GM10248 (cell line): ENCODE data around the gene BCL2L12.
"Not testable (repeated sequence)": the region's sequence is repeated elsewhere in the genome, so short reads cannot be mapped to it uniquely, and the experiment has no call there.

Experiments
- CTCF ChIA-PET: fragments of 300-600 bp; sonication (Branson Sonifier 250); formaldehyde crosslinking; extraction: SDS; loops from one replicate; lab custom pipeline; 2021; ENCODE audit warnings: antibody characterized with exemption; lab: Yijun Ruan, JAX
- POLR2A ChIA-PET: fragments of 350-650 bp; sonication (Branson Sonifier 250); formaldehyde crosslinking; extraction: SDS; loops from one replicate; lab custom pipeline; 2020; ENCODE audit warnings: antibody characterized with exemption; lab: Yijun Ruan, JAX
- DNase-seq: peaks from one replicate; pipeline ENCODE4 v3.0.0; 2012; ENCODE audit errors: extremely low spot score
- TF ChIP-seq, protein P1 (sequence below): IDR thresholded peaks from 2 replicates; pipeline ENCODE4 v1.5.1; 2012; ENCODE audit warnings: mild to moderate bottlenecking, low read depth; ENCODE audit errors: extremely low read depth, missing control alignments, control extremely low read depth

BCL2L12 gene

DNA sequence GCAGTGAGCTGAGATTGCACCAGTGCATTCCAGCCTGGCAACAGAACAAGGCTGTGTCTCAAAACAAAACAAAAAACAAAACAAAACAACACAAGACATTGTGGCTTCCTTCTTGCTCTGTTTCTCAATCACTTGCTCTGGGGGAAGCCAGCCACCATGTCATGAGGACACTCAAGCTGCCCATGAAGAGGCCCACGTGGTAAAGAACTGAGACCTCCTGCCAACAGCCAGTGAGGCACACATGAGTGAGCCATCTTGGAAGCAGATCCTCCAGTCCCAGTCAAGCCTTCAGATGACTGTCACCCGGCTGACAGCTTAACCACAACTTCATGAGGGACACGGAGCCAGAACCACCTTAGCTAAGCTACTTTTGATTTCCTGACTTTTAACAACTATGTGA, 50.4 kb downstream of the BCL2L12 start:
- POLR2A ChIA-PET: no interaction called here
- no peak for DNase-seq
- CTCF ChIA-PET: interaction anchor here (2.2 to 2.5 kb wide), 3 partner anchors 13 to 16 kb away, joined by 5 to 7 read pairs (median 7); no protein-coding TSS in a partner anchor
- TF ChIP-seq, protein P1, sequence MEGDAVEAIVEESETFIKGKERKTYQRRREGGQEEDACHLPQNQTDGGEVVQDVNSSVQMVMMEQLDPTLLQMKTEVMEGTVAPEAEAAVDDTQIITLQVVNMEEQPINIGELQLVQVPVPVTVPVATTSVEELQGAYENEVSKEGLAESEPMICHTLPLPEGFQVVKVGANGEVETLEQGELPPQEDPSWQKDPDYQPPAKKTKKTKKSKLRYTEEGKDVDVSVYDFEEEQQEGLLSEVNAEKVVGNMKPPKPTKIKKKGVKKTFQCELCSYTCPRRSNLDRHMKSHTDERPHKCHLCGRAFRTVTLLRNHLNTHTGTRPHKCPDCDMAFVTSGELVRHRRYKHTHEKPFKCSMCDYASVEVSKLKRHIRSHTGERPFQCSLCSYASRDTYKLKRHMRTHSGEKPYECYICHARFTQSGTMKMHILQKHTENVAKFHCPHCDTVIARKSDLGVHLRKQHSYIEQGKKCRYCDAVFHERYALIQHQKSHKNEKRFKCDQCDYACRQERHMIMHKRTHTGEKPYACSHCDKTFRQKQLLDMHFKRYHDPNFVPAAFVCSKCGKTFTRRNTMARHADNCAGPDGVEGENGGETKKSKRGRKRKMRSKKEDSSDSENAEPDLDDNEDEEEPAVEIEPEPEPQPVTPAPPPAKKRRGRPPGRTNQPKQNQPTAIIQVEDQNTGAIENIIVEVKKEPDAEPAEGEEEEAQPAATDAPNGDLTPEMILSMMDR: no peak

DNA sequence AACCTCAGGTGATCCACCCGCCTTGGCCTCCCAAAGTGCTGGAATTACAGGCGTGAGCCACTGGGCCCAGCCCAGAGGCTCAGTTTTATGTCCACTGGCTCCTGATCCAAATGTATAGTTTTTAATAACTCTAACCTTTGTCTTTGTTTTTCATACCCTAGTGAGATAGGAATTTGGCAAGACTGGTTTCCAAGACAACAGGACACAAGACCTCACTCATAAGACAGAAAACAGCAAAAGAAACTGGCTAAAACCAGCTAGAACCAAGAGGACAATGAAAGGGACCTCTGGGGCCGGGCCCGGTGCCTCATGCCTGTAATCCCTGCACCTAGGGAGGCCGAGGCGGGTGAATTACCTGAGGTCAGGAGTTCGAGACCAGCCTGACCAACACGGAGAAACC, 52.8 kb downstream of the BCL2L12 start:
- no peak for DNase-seq
- POLR2A ChIA-PET: no interaction called here
- CTCF ChIA-PET: interaction anchor here (1.0 to 2.4 kb wide), 4 partner anchors 12 to 17 kb away, joined by 3 to 5 read pairs (median 4); no protein-coding TSS in a partner anchor
- TF ChIP-seq, protein P1: no peak

DNA sequence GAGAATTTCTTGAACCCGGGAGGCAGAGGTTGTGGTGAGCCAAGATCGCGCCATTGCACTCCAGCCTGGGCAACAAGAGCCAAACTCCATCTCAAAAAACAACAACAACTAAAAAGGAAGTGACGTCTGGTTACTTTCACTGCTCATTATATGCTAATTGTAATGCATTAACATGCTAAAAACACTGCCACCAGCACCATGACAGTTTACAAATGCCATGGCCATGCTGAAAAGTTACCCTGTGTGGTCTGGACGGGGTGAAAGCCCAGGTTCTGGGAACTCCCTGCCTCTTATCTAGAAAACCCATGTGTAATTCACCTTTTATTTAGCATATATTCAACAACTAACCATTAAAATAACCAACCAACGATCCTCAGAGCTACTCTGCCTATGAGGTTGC, 53.3 kb downstream of the BCL2L12 start:
- TF ChIP-seq, protein P1: no peak
- no peak for DNase-seq
- CTCF ChIA-PET: interaction anchor here (1.0 to 1.2 kb wide), 2 partner anchors 16 kb away, joined by 3 to 4 read pairs; no protein-coding TSS in a partner anchor
- POLR2A ChIA-PET: no interaction called here

DNA sequence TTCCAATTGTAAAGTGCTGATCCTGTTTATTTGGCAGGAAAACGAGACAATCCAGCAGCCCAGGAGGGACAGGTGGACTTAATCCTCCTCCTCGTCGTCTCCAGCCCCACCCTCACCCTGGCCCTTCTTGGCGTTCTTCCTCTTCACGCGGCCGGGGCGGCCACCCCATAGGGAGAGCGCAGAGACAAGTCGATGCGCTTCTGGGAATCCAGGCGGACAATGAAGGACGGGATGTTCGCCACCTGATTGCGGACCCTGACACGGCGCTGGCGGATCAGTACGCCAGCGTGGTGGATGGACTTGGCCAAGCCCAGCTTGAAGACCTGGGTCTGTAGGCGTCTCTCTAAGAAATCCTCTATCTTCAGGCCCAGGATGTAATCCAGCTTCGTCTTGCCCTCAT, 53.7 kb downstream of the BCL2L12 start:
- ChIA-PET CTCF (interaction anchor here (1.0 to 1.2 kb wide), 2 partner anchors 16 to 17 kb away, joined by 3 to 4 read pairs; no protein-coding TSS in a partner anchor), POLR2A (interaction anchor here (0.6 kb wide), 1 partner anchor 139 kb away, joined by 4 read pairs; the partner anchor contains the start of gene NOSIP)
- DNase-seq: not testable (repeated sequence)
